Cardiac muscle cell (in vitro differentiated cells and primary cell): ENCODE results near the gene TEPSIN. TPM values are rescaled to one million over a fixed set of nuclear protein-coding genes. Genes with fewer than 3 reads are reported as not detected.

Source experiments
- DNase-seq, 2 donors: peaks; one replicate each; pipeline versions ENCODE4 v3.0.0 to v3.0.0-alpha.2; 2010 to 2017; ENCODE audit warnings: low read depth in 1 of 2, low spot score in 1 of 2
- H3K27ac ChIP-seq: fragments of 200-600 bp; sonication (generic); 2 replicates; pipeline ENCODE4 v1.5.1; 2016
- H3K27me3 ChIP-seq: fragments of 200-600 bp; sonication (generic); 2 replicates; pipeline ENCODE4 v1.6.0; 2016; ENCODE audit warnings: control low read depth
- H3K36me3 ChIP-seq: fragments of 200-600 bp; sonication (generic); 2 replicates; pipeline ENCODE4 v1.5.1; 2016; ENCODE audit warnings: control low read depth
- H3K4me1 ChIP-seq: fragments of 200-600 bp; sonication (generic); 2 replicates; pipeline ENCODE4 v1.8.1; 2017; ENCODE audit warnings: low read depth, mild to moderate bottlenecking, mixed run types
- H3K4me3 ChIP-seq: fragments of 200-600 bp; sonication (generic); 2 replicates; pipeline ENCODE4 v1.5.1; 2016; ENCODE audit warnings: mild to moderate bottlenecking
- H3K9me3 ChIP-seq: fragments of 200-600 bp; sonication (generic); 2 replicates; pipeline ENCODE4 v1.5.1; 2017; ENCODE audit warnings: low read depth, mild to moderate bottlenecking, control low read depth
- polyA plus RNA-seq: library from polyadenylated mRNA; unstranded; fragments of >200 nt; fragmentation: Nextera tagmentation; extraction: Ambion mirVana; gene quantifications from 2 replicates; pipeline ENCODE4 v1.2.1, GENCODE V29; 2016
- total RNA-seq: library from RNA; depleted of rRNA; stranded (reverse); fragments of >200 nt; gene quantifications from 2 replicates; pipeline ENCODE4 v1.2.3, GENCODE V29; 2016
- TF ChIP-seq, protein P1 (sequence below): IDR thresholded peaks from 2 replicates; pipeline ENCODE4 v1.5.1; 2012; ENCODE audit warnings: low read depth, mild to moderate bottlenecking, low read length

Gene TEPSIN
- total and polyA plus RNA-seq, 2 experiments from 2014 or later: 34.8 to 52.5 TPM

DNA sequence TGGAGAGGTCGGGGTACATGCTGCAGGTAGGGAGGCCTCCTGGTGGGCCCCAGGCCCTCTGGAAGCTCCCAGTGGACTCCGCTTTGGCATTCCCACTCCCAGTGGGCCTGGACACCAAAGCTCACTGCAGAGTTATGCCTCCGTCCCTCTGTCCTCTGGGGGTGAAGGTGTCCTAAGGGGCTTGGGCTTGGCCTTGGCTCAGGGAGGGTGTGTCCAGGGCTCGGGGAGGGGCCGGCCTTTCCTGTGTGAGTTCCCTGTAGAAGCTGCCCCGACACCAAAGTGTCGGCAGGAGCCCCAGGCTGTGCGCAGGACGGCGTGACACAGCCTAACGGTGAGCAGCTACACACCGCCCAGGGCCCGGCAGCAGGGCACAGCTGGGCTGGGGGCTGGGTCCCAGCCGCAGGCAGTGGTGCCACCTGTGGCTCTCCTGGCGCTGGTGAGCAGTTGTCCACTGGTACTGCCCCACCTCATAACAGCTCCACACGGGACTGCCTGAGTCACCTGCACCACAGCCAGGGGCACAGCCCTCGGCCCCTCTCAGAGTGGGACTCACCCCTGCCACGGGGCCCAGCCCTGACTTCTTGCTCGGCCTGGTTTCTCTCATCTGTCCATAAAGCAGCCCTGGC lies 6.1 kb downstream of the TEPSIN start:
- Histone ChIP-seq H3K36me3 (peaks cover 6% of the 10 kb centered on the region), H3K9me3 (no peaks in the 10 kb centered on the region), H3K4me1 (peaks cover 18% of the 10 kb centered on the region), H3K4me3 (no peak overlapping the region), H3K27me3 (no peaks in the 10 kb centered on the region), H3K27ac (no peak overlapping the region)
- DNase-seq: peak in 1 of 2 donors; percentile 29
- TF ChIP-seq, protein P1, sequence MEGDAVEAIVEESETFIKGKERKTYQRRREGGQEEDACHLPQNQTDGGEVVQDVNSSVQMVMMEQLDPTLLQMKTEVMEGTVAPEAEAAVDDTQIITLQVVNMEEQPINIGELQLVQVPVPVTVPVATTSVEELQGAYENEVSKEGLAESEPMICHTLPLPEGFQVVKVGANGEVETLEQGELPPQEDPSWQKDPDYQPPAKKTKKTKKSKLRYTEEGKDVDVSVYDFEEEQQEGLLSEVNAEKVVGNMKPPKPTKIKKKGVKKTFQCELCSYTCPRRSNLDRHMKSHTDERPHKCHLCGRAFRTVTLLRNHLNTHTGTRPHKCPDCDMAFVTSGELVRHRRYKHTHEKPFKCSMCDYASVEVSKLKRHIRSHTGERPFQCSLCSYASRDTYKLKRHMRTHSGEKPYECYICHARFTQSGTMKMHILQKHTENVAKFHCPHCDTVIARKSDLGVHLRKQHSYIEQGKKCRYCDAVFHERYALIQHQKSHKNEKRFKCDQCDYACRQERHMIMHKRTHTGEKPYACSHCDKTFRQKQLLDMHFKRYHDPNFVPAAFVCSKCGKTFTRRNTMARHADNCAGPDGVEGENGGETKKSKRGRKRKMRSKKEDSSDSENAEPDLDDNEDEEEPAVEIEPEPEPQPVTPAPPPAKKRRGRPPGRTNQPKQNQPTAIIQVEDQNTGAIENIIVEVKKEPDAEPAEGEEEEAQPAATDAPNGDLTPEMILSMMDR: no peak

DNA sequence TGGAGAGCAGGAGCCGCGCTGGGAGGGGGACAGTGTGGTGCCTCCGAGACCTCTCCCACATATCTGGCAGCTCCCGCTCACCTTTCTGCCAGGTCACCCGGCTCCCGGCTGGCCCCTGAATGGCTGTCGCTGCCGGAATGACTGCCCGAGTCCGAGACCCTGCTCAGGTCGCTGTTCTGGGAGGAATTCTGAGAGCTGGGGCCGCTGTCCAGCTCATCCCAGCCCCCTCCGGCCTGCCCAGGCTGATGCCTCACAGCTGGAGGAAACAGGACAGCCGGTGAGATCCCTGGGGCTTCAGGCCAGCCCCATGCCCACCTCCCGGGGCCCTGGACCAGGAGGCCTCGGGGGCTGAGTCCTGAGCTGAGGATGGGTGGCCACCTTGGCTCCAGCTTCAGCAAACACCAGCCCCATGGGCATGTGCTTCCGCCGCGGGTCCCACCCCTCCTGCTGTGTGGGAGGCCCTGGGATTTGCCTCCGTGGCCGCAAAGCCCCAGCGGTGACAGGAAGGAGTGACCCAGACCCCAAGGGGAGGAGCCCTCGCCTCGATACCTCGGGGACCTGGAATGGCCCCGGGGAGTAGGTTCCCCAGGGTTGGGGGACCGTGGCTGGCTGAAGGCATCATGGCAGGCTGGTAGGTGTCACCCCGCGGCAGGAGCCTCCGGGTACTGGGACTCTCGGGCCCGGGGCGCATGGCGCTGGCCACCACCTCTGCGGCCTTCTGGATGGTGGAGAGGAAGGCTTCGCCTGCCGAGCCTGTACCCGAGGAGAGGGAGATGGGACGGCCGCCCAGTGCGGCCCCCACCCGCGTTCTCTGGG lies 6.9 kb downstream of the TEPSIN start:
- Histone ChIP-seq H3K9me3 (no peaks in the 10 kb centered on the region), H3K4me1 (peaks cover 15% of the 10 kb centered on the region), H3K4me3 (no peak overlapping the region), H3K27ac (no peak overlapping the region), H3K36me3 (peaks cover 6% of the 10 kb centered on the region), H3K27me3 (no peaks in the 10 kb centered on the region)
- TF ChIP-seq, protein P1: no peak
- no peak for DNase-seq

DNA sequence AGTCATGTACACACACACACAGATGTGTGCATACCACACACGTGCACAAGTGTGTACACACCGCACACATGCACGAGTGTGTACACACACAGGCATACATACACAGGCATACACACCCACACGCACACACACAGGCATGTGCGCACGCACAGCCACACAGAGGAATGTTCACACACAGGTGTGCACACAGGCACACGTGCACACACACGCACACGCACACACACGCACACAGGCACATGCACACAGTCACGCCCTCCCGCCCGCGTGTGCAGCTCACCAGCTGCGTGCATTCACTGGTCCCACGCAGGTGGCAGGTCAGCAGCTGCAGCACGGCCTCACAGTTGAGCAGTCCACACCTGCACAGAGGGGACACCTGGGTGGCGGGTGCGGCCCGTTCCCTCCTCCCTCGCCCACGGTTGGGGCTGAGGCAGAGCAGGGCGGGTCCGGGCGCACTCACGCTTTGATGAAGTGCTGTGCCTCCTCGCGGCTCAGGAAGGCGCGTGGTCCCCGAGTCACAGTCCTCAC lies 7.7 kb downstream of the TEPSIN start:
- TF ChIP-seq, protein P1: no peak
- Histone ChIP-seq H3K27ac (no peak overlapping the region), H3K27me3 (no peaks in the 10 kb centered on the region), H3K4me3 (no peak overlapping the region), H3K36me3 (peaks cover 6% of the 10 kb centered on the region), H3K4me1 (peaks cover 15% of the 10 kb centered on the region), H3K9me3 (no peaks in the 10 kb centered on the region)
- no peak for DNase-seq

DNA sequence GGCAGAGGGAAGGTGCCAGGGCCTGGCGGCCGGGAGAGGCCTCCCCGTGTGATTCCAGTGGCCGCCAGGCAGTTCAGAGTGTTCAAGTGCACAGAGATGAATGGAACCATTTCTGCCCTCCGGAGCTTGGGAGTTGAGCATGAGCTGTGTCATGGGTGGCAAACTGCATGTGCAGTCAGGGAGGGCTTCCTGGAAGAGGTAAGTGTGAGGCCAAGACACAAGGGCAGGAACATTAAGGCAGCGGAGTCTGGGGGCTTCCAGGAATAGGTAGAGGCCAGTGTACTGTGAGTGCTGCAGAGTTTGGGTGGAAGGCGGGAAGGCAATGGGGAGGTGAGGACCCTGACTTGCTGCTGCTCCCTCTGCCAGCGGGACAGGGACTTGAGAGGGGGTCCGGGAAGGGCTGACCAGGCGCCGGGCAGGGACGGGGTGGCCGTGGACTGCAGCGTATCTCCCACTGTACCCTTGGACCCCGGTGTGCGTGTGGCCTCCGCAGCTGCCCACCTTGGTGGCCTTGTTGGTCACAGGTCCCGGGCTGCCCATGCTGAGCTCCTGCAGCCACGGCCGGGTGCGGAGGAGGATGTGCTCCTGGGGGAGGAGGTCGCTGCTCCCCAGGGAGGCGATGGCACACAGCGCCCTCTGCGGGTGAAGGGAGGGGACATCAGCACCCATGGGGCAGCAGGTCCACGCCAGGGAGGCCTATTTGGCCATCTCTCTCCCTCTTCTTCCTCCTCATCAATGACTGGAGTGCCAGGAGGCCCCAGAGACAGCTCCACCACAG lies 8.6 kb downstream of the TEPSIN start:
- Histone ChIP-seq H3K27me3 (no peaks in the 10 kb centered on the region), H3K9me3 (no peaks in the 10 kb centered on the region), H3K36me3 (peaks cover 6% of the 10 kb centered on the region), H3K27ac (no peak overlapping the region), H3K4me1 (peaks cover 15% of the 10 kb centered on the region), H3K4me3 (no peak overlapping the region)
- TF ChIP-seq, protein P1: peak; percentile 32
- no peak for DNase-seq

DNA sequence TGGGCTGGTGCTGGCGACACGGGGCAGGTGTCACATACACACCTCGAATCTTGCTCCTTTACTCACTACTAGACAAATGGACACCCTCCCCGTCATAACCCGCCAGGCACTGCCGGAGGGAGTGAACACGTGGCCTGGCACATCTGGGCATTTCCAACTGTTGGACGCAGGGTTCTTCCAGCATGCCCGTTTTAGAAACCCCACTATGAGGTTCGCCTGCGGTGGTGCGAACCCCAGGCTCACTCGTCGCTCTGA lies 9.3 kb downstream of the TEPSIN start:
- Histone ChIP-seq H3K36me3 (peaks cover 6% of the 10 kb centered on the region), H3K4me3 (no peak overlapping the region), H3K9me3 (no peaks in the 10 kb centered on the region), H3K27me3 (no peaks in the 10 kb centered on the region), H3K4me1 (peaks cover 11% of the 10 kb centered on the region), H3K27ac (no peak overlapping the region)
- DNase-seq: no peak
- TF ChIP-seq, protein P1: no peak
